HG02884 (cell line): ENCODE data around the gene PTPRD.
"Not testable (repeated sequence)": the region's sequence is repeated elsewhere in the genome, so short reads cannot be mapped to it uniquely, and the experiment has no call there.

Experiments used
- ATAC-seq: cut with Tn5 transposase; IDR thresholded peaks from one replicate; pipeline ENCODE4 v1.9.1; 2021; ENCODE audit warnings: mild to moderate bottlenecking, moderate library complexity; ENCODE audit not compliant: unreplicated experiment

Gene PTPRD

GRCh38 chr9:8943392-8943791, 1669.4 kb downstream of the PTPRD start:
- no peak for ATAC-seq

GRCh38 chr9:8940650-8941049, 1672.2 kb downstream of the PTPRD start:
- no peak for ATAC-seq

GRCh38 chr9:8926461-8926860, 1686.3 kb downstream of the PTPRD start:
- no peak for ATAC-seq

- no peak for ATAC-seq
These were observed 1688.2 kb downstream of the PTPRD start for GRCh38 chr9:8924562-8924961.

GRCh38 chr9:8920478-8921183, 1692.2 kb downstream of the PTPRD start:
- ATAC-seq: not testable (repeated sequence)

- ATAC-seq: no peak
These were observed 1694.7 kb downstream of the PTPRD start for GRCh38 chr9:8917956-8918739.

- no peak for ATAC-seq
These were observed 1696.0 kb downstream of the PTPRD start for GRCh38 chr9:8916771-8917170.

- ATAC-seq: no peak
These were observed 1704.9 kb downstream of the PTPRD start for GRCh38 chr9:8907868-8908267.

GRCh38 chr9:8905731-8906130, 1707.1 kb downstream of the PTPRD start:
- no peak for ATAC-seq

GRCh38 chr9:8904771-8905515, 1707.9 kb downstream of the PTPRD start:
- ATAC-seq: no peak

- no peak for ATAC-seq
These were observed 1709.7 kb downstream of the PTPRD start for GRCh38 chr9:8903077-8903476.

- no peak for ATAC-seq
These were observed 1711.7 kb downstream of the PTPRD start for GRCh38 chr9:8901146-8901545.

- no peak for ATAC-seq
These were observed 1713.3 kb downstream of the PTPRD start for GRCh38 chr9:8899511-8899910.

- no peak for ATAC-seq
These were observed 1717.0 kb downstream of the PTPRD start for GRCh38 chr9:8895861-8896224.

GRCh38 chr9:8895106-8895860, 1717.5 kb downstream of the PTPRD start:
- ATAC-seq: no peak

- ATAC-seq: no peak
These were observed 1722.1 kb downstream of the PTPRD start for GRCh38 chr9:8890695-8891094.

GRCh38 chr9:8889100-8889499, 1723.7 kb downstream of the PTPRD start:
- no peak for ATAC-seq

GRCh38 chr9:8888591-8888990, 1724.2 kb downstream of the PTPRD start:
- ATAC-seq: no peak

GRCh38 chr9:8887369-8887768, 1725.4 kb downstream of the PTPRD start:
- no peak for ATAC-seq

- ATAC-seq: no peak
These were observed 1729.5 kb downstream of the PTPRD start for GRCh38 chr9:8883321-8883720.

GRCh38 chr9:8880060-8880459, 1732.7 kb downstream of the PTPRD start:
- no peak for ATAC-seq
